M059J (cell line): ENCODE data around the gene ERBB4. TPM values are rescaled to one million over a fixed set of nuclear protein-coding genes. Genes with fewer than 3 reads are reported as not detected.
"Not testable (repeated sequence)": the region's sequence is repeated elsewhere in the genome, so short reads cannot be mapped to it uniquely, and the experiment has no call there.

Source experiments
- DNase-seq: peaks from one replicate; pipeline ENCODE4 v3.0.0-alpha.2; 2012; ENCODE audit warnings: low read depth
- total RNA-seq: library from RNA; depleted of rRNA; stranded (reverse); fragments of >200 nt; shearing (Covaris generic); gene quantifications from 2 replicates; pipeline ENCODE4 v1.2.3, GENCODE V29; 2014

ERBB4 gene
- total RNA-seq, 1 experiment from 2014 or later, result not detected

DNA sequence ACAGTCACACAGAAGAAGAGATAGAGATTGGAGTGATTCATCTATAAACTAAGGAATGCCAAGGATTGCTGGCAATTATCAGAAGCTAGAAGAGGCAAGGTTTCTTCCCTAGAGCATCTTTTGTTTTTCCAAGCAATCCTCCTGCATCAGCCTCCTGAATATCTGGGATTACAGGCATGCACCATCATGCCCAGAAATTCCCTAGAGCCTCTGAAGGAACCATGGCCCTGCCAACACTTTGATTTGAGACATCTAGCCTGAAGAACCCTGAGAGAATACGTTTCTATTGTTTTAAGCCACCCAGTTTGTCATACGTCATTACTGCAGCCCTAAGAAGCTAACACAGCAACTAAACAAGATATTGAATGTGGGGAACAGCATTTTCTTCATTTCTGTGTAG is 525.0 kb downstream of the ERBB4 start:
- DNase-seq, result no peak

DNA sequence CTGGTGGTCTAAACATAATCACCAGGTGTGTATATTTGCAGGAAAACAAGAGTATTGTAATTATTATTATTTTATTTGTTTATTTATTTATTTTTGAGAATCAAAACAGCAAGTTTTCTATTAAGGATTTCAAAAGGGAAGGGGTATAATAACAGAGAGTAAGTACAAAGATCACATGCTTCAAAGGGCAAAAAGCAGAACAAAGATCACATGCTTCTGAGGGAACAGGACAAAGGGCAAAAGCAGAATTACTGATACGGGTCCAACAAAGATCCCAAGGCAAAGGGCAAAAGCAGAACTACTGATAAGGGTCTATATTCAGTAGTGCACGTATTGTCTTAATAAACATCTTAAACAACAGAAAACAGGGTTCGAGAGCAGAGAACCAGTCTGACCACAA is 528.3 kb downstream of the ERBB4 start:
- DNase-seq, result not testable (repeated sequence)

DNA sequence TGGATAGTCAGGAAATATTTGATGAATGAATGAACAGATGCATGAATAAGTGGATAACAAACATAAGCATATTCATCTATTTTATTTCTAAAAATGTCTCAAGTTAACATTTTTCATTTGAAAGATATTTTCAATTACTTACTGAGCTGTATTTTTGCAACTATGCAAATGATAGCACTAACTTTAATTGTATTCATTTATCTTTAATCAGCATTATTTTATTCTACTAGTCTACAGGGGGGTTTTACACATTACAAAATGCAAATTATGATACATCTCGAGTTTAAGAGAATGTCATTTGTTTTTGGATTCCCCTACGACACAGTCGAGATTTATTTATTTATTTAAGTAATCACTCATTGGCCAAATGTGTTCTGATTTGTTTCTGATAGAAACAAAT is 530.6 kb downstream of the ERBB4 start:
- DNase-seq, result no peak

DNA sequence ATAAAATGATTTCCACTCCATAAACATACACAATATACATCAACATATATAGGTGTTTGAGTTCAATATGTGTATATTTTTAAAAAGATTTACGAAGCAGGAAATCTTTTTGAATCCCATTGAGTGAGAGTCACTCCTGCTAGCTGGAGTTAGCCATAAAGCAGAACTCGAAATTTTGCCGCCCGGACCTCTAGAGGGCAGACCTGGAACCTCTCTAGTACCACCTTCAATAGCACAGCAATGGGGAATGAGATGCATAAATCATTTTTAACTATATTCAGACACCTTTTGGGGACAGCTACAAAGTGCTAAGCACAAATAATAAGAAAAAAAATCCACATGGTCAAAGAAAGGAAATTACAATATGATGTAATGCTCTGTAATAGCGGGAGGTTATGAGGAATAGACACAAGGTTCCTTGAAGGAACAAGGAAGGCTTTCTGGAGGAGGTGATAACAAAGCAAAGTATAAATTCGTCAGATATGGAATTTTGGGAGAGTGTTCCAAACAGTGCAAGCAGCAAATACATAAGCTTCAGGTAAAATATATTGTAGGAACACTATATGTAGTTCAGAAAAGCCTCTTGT is 533.4 kb downstream of the ERBB4 start:
- peak; percentile 52 for DNase-seq

DNA sequence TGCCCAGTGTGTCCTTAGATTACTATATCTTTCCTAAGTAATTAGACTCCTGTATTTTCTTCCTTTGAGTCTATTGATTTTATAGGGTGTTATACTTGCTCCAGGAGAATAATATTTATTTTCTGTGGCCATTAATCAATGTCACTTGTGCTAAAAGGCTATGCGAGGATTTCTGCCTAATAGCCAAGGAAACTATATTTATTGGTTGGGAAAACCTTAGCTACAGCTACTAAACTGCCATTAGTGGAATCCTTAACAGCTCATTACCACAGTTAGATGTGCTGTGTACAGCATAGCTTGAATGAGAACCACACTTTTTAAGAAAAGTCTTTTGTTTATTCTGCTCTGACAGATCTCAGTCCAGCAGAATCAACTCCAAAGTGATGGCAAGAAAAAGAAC is 537.3 kb downstream of the ERBB4 start:
- DNase-seq, result no peak

DNA sequence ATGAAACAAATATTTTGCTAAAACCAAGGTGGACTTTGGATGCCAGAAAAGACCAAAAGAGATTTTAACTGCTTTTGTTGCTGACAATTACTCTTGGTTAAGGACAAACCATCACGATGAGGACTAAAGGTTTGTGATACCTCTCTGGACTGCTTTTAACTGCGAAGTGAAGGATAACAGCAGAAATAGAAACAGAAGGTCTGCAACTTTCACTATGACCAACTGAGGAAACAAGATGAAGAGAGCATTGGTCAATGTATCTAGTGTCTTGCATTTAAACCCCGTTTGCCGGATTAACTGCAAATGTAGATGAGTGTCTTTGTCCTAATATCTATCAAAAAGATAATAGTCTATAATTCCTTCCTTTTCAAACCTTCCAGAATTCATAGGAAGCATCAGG is 541.7 kb downstream of the ERBB4 start:
- no peak for DNase-seq

DNA sequence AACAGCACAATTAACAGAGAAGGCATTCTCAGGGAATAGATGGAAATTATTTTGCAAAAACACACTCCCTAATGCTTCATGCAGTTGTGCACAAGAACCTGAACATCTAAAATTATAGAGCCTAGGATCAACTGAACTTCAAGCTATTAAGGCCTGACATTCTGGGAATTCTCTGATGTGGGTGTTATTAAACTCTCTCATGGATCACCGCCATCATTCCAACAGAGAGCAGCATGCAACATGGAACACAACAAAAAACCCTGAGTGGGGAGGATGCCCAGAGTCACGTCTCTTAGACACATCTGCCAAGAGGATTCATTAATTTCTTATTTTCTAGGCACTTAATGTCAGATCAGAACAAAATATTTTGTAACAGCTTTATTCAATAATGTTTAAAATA is 543.8 kb downstream of the ERBB4 start:
- no peak for DNase-seq

DNA sequence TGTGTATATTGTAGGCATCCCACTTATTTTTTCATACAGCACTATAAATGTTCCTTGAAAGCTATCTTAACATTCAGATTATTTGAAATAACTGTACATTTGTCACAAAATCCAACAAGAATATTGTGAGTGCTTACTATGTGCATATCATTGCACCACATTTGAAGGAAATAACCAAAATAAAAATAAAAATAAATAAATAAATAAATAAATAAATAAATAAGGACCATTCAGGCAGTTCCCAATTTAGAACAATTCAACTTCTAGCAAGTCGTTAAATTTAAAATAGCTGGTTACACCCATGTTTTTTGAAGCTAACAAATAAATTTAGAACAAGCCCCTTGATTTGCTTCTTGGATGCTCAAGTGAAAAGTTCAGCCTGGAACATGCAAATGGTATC is 548.3 kb downstream of the ERBB4 start:
- DNase-seq, result no peak

DNA sequence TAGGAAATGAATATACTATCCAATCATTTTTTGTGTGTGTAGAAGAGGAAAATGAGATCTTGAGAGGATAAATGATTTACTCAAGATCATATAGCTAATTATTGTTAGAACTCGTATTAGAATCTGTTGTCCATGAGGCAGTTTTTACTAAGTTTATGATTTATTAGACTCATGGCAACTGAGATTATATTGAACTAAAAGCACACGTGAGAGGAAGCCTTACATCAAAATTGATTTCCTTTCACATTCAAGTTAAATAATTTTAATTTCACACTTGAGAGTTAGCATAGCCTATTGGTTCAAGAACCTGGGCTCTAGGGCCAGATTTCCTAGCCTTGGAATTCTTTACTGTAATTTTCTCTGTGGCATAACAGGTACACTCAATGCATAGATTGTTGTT is 552.3 kb downstream of the ERBB4 start:
- no peak for DNase-seq

DNA sequence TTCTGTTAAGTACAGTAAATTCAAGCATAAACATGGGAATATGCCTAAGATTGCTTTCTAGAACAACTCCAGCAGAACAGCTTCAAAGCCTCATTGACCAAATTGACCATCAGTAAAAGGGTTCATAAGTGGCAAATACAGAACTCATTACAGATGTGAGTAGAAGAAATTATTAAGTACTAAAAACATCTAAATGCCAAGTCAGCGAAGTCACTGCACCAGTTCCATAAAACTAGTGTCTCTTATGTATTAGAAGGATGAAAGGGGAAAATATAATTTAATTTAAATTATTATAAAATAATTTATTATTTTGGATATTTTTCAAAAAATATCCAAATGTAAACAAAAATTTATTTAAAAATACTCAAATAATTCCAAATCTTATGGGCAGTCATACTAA is 553.2 kb downstream of the ERBB4 start:
- DNase-seq, result no peak

DNA sequence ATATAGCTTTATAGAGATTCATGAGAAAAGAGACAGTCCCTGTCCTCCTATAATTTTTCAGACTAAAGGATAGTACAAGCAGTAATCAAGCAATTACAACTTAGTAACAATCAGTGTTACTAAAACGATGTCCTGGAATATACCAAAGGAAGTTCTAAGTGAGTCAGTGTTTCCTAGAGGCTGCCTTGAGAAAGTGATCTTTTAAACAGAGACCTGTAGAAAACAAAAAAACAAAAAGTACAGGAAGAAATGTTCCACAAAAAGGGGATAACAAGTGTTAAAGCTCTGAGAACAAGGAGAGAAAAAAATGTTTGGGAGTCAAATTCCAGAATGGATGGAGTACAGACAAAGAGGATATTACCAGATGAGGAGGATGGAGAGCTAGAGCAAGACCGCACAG is 556.4 kb downstream of the ERBB4 start:
- peak; percentile 1 for DNase-seq

DNA sequence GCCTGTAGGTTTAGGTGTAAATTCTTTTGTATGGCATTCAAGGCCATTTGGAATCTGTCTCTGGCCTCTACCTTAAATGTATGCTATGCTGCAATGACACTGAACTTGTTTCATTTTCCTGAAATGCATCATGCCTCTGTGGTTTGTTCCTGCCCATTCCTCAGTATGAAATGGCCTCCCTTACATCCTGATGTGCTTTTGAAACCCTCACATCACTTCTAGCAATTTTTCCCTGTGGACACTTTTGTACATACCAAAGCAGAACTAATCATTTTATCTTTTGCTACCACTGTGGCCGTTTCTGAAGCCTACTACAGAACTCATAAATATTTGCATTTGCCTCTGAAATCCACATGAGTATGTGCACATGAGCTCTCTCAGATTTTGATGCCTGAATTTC is 557.2 kb downstream of the ERBB4 start:
- no peak for DNase-seq

DNA sequence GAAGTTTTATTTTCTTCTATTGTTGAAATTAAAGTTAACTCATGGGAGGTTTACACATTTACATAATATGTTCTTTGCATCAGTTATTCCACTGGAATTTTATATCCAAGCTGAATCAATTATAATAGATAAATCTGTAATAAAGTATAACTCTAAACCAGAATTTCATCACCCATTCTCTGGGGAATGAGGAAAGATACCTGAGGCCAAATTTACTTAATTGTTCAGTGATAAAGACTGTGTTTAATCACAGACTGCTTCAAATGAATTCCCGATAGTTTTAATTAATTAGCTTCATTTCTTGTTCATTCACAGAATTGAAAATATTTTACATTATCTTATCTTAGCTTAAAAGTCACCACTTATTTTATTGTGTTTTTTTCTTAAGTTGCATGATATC is 562.5 kb downstream of the ERBB4 start:
- no peak for DNase-seq

DNA sequence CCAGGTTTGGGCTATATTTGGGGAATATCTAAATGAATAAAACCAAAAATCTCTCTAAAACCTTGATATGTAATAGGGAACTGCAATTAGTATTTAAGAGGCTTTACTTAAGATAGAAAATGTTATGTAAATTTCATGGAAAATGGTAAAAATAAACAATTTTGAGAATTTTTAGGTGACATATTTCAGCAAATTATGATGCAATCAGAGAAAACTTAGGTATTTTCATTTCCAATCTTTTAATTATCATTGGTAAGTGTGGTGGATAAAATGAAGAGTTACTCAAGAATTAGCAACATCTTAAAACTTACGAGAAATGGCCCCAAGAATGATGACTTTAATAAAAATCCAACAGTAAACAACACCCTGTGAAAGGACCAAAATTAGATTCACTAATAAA is 571.4 kb downstream of the ERBB4 start:
- no peak for DNase-seq

DNA sequence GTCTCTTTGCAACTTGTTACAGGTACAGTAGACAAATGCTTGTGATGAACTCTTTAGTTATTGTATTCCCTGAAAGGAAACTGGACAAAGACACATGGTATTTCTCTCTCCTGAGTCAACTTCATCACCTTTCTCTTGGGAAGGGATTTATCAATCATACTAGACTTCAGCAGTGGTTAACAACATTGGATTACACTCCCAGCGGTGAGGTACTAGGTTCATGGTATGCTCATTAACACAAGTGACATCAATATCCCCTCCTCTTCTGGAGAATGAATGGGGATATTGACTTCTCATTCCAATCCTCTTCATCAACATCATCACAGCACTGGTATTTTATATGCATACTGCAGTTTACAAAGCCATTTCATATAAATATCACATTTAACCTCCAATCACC is 574.6 kb downstream of the ERBB4 start:
- no peak for DNase-seq

DNA sequence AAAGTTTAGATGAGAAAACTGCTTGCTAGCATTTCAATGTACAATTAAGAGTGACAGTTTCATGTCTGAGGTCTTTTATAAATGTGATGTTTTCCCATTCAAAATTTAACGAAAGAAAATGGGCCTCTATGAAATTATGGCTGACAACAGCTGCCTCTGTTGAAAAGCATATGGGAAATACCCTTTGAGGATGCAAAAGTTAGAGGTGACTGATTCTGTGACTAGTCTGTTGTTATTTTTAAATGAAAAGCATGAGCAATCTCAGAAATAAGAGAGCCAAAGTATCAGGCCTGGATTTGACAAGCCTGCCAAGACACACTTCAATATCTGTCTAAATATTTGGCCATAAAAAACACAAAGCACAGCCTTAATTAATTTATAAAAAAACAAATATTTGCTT is 580.8 kb downstream of the ERBB4 start:
- DNase-seq, result no peak

DNA sequence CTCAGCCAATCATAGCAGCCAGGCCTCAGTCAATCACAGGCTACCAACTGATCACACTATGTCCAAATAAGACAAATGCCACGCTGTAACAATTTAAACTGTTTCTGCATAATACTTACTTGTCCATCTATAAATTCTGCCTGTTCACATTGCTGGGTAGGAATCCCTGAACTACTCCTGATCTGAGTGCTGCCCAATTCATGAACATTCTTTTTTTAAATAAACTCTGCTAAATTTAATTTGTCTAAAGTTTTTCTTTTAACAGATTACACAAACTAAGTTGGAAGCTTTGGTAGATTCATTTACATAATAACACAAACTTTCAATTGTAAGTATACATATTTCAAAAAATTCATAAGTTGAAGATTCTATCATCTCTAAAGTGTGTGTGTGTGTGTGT is 583.0 kb downstream of the ERBB4 start:
- no peak for DNase-seq

DNA sequence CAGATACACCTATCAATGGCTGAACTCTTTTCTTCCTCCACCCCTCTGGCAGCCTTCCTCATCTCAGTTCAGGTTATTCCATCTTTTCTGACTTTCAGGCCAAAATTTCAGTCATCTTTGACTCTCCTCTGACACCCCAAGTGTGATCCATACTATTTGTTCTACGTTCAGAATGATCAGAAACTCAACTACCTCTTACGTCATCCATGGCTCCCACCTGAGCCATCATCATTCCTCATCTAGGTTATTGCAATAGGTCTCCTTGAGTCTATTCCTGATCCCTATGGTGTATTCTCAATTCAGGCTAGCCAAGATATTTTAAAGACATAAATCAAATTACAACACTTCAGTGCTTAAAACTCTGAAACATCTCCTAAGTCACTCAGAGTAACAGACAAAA is 589.7 kb downstream of the ERBB4 start:
- no peak for DNase-seq

DNA sequence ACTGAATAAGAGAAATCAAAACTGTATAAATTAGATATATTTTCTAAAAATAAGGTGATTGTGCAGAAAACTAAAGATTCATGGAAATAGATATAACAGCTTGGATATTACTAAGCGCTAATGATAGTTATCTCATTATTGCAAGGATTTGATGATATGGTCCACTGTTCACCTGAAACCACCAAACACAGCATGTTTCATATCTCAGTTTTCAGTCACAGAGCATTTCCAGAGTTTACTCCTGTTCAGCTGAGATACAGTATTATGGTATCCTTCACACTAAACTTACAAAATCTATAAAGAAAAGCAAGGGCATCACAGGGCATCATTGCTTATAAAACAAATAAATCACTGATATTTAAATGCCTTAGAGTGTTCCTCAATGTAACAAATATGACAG is 591.6 kb downstream of the ERBB4 start:
- DNase-seq, result no peak

DNA sequence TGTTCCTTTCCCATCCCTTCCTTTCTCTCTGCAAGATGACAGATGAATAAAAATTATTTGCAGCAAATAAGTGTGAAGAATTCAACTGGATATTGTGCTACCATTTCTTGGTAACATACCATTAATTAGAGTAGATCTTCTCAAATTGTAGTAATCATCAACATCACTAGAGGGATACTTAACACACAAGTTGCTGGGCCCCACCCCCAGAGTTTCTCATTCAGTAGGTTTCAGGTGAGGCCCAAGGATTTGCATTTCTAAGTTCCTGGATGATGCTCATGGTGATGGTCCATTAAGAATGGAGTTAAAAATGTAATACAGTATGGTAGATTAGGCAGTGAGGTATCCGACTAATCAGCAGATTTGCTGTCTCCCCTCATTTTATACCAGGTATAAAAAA is 594.0 kb downstream of the ERBB4 start:
- peak; percentile 2 for DNase-seq

DNA sequence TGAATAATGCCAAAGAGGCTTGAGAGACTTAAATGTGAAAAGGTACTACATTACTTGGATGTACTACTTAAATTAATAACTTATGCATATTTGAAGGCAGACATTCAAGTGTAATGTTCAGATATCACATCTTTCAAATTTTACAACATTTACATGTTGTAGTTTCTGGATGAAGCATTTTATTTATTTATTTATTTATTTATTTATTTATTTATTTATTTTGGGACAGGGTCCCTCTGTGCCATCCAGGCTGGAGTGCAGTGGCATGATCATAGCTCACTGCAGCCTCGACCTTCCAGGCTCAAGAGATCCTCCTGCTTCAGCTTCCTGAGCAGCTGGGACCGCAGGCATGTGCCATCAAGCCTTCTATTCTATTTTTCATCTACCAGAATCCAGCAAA is 596.4 kb downstream of the ERBB4 start:
- no peak for DNase-seq

DNA sequence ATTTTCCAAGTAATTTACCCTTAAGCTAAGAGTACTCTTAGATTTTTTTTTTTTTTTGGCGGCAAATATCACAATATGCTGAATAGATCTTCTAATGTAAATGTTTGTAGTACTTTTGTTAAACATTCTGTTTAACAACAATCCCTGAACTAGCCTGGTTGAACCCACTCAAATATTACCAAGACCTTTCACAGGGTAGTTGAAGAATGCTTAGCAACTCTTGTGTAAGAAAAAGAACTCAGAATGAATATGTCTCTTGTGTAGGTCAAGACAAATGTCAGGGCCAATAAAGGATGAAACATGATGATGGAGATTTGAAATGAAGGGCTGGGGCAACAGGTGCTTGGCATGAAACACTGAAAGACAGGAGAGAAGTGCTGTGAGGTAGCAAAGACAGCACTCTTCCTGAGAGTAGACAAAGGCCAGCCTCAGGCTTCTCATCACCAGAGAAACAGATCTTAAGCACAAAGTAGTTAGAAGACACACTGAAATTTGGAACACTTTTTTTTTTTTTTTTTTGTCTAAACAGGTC is 597.3 kb downstream of the ERBB4 start:
- no peak for DNase-seq

DNA sequence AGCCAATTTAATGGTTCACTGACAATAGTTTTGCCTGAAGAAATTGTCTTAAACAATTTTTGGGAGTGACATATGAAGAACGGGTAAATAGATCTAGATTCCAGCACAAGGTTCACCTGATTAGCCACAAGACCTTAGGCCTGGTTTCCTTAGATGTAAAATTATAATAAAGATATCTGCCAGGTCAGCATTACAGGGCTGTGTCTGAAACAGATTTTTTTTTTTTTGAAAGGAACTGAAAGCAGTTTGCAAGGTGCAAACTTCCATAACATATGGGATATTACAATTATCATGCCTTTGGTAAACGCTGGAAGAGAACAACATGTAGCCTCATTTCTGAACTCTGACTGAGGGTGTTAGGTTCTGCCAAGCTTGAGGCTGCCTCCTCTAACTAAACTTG is 599.4 kb downstream of the ERBB4 start:
- no peak for DNase-seq

DNA sequence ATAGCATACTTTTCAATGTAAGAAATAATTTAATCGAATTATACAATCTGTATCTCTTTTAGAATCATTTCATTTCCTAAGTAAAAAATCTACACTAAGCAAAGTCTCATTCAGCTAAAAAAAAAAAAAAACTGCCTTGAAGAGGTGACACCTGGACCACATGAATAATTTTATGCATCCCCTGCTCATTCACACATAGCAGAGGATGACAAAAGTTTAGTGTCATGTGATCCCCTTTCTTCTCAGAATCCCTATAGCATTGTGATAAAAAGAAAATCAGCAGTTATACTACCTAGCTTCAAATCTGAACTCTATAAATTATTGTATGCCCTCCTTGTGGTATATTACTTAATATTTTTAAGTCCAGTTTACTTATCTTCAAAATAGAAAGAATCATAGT is 603.8 kb downstream of the ERBB4 start:
- DNase-seq, result no peak

DNA sequence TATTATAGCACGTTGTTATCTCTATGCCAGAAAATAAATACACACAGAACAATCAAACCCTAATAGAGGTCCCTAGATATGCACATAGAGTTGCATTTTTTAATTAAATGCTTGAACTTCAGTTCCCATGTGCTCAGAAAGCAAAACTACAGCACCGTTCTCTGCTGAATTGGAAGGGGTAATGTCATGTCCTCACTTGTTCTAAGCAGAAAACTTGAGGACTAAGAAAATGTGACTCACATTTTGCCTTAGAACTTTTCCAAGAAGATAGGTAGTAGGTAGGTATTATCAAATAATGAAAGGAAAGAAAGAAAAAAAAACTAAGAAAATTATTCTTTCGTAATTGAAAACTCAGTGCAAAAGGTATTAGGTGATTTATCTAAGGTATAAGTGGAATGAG is 607.3 kb downstream of the ERBB4 start:
- no peak for DNase-seq
